ENCODE measurements around the gene DPY19L1.

GRCh38 chr7:35022725-35023124, 14.6 kb downstream of the DPY19L1 start:
- TF ChIP-seq CTCF (conservative IDR thresholded peaks at IDR 0.05) = no peak
- TF ChIP-seq EZH2 (IDR thresholded peaks at IDR 0.05; ENCODE audit: low read depth) = no peak

Data from PC-9 (cell line).